Esophagus (tissue), 2 donors: ENCODE data around the gene FRAT1. TPM values are rescaled to one million over a fixed set of nuclear protein-coding genes. Genes with fewer than 3 reads are reported as not detected.
A peak's percentile ranks its signal among the peaks of the same experiment; 100 is the strongest.
"Not testable (repeated sequence)": the region's sequence is repeated elsewhere in the genome, so short reads cannot be mapped to it uniquely, and the experiment has no call there.

Source experiments
- H3K27ac ChIP-seq, 2 donors: one replicate each; pipeline ENCODE4 v1.5.1; 2013; ENCODE audit warnings: low read depth in 2 of 2, mild to moderate bottlenecking in 2 of 2, inconsistent platforms in 1 of 2, low read length in 1 of 2, moderate library complexity in 1 of 2
- H3K27me3 ChIP-seq, 2 donors: one replicate each; pipeline ENCODE4 v1.6.1; 2013; ENCODE audit warnings: low read length in 2 of 2, control low read depth in 1 of 2, mild to moderate bottlenecking in 1 of 2; ENCODE audit not compliant: insufficient read depth in 2 of 2, control insufficient read depth in 1 of 2
- H3K36me3 ChIP-seq, 2 donors: one replicate each; pipeline ENCODE4 v1.6.1; 2013; ENCODE audit warnings: low read length in 1 of 2; ENCODE audit not compliant: control insufficient read depth in 2 of 2, insufficient read depth in 2 of 2
- H3K4me1 ChIP-seq, 2 donors: one replicate each; pipeline ENCODE4 v1.6.1; 2013; ENCODE audit warnings: low read length in 1 of 2; ENCODE audit not compliant: control insufficient read depth in 2 of 2, insufficient read depth in 2 of 2
- H3K4me3 ChIP-seq, 2 donors: one replicate each; pipeline ENCODE4 v1.5.1; 2013; ENCODE audit warnings: low read length in 2 of 2, mild to moderate bottlenecking in 2 of 2, low read depth in 1 of 2, moderate library complexity in 1 of 2
- H3K9me3 ChIP-seq, 2 donors: one replicate each; pipeline ENCODE4 v1.6.1; 2013; ENCODE audit warnings: mild to moderate bottlenecking in 2 of 2, low read depth in 1 of 2, low read length in 1 of 2, moderate library complexity in 1 of 2; ENCODE audit not compliant: control insufficient read depth in 2 of 2, insufficient read depth in 1 of 2
- WGBS, 2 donors: extraction: QIAGEN DNeasy Blood & Tissue Kit; methylation state at CpG; one replicate each; pipeline ENCODE4 v1.1.7; 2013; 5-methylcytosine and 5-hydroxymethylcytosine counted together
- polyA plus RNA-seq, 2 donors: library from polyadenylated mRNA; stranded (reverse); fragments of 200-250 nt; gene quantifications; one replicate each; pipeline ENCODE4 v1.2.3, GENCODE V29; 2013
- donor health status: healthy with polysubstance abuse.
- donor health status: Bipolar disorder and iron deficiency.

The FRAT1 gene
- 1 to 10 TPM; 1.2 to 1.8 TPM for polyA plus RNA-seq

- peaks cover 7 to 13% of the 10 kb centered on the region in 2 donors for H3K4me1 ChIP-seq
- no peaks in the 10 kb centered on the region for H3K27me3 ChIP-seq
- no peaks in the 10 kb centered on the region for H3K36me3 ChIP-seq
Observed at GRCh38 chr10:97318772-97319651, at the start of gene FRAT1. FRAT1 (plus strand) TSS chr10:97319271; CDS start chr10:97319454, 183 bp downstream.

GRCh38 chr10:97270523-97271154 is 48.4 kb upstream of the FRAT1 start:
- Histone ChIP-seq H3K36me3 (no peaks in the 10 kb centered on the region), H3K4me3 (no peak overlapping the region), H3K27me3 (no peaks in the 10 kb centered on the region), H3K9me3 (no peaks in the 10 kb centered on the region), H3K27ac (no peak overlapping the region), H3K4me1 (no peaks in the 10 kb centered on the region)
- 74 to 76% methylated on average over 3 of the region's 3 CpGs for WGBS, 2 donors

More at GRCh38 chr10:97318772-97319651, at the start of gene FRAT1:
- peak within 1 kb of the TSS; percentile 97 to 99 for H3K27ac ChIP-seq
- H3K4me3 ChIP-seq: peak within 1 kb of the TSS; percentile 77 to 82
- 0 to 1% methylated on average over 65 to 79 of the region's 79 CpGs for WGBS, 2 donors
- H3K9me3 ChIP-seq: no peaks in the 10 kb centered on the region

DNA sequence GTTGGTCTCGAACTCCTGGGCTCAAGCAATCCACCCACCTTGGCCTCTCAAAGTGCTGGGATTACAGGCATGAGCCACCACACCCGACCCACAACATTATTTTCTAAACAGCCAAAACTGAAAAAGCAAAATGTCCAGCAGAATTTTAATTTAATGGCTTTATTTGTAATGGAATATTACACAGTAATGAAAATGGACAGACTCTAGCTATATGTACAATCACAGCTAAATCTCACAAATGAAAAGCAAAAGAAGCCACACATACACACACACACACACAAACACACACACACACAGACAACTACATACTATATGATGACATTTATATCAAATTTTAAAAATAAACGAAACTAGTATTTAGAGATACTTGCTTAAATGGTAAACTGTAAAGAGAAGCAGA is 45.4 kb upstream of the FRAT1 start:
- H3K36me3 ChIP-seq: no peaks in the 10 kb centered on the region
- H3K9me3 ChIP-seq: no peaks in the 10 kb centered on the region
- no peaks in the 10 kb centered on the region for H3K27me3 ChIP-seq
- H3K4me3 ChIP-seq: no peak overlapping the region
- H3K4me1 ChIP-seq: no peaks in the 10 kb centered on the region
- 96 to 98% methylated on average over 3 of the region's 3 CpGs for WGBS, 2 donors
- H3K27ac ChIP-seq: no peak overlapping the region

GRCh38 chr10:97274828-97275227 is 44.2 kb upstream of the FRAT1 start:
- 68 to 74% methylated on average over 3 of the region's 9 CpGs for WGBS, 2 donors
- Histone ChIP-seq H3K36me3 (no peaks in the 10 kb centered on the region), H3K4me3 (no peak overlapping the region), H3K27ac (no peak overlapping the region), H3K4me1 (no peaks in the 10 kb centered on the region), H3K27me3 (no peaks in the 10 kb centered on the region), H3K9me3 (no peaks in the 10 kb centered on the region)

GRCh38 chr10:97277551-97277950 is 41.5 kb upstream of the FRAT1 start:
- Histone ChIP-seq H3K9me3 (no peaks in the 10 kb centered on the region), H3K27ac (no peak overlapping the region), H3K36me3 (no peaks in the 10 kb centered on the region), H3K4me1 (no peaks in the 10 kb centered on the region), H3K4me3 (no peak overlapping the region), H3K27me3 (no peaks in the 10 kb centered on the region)
- 58 to 71% methylated on average over 1 of the region's 1 CpG for WGBS, 2 donors

DNA sequence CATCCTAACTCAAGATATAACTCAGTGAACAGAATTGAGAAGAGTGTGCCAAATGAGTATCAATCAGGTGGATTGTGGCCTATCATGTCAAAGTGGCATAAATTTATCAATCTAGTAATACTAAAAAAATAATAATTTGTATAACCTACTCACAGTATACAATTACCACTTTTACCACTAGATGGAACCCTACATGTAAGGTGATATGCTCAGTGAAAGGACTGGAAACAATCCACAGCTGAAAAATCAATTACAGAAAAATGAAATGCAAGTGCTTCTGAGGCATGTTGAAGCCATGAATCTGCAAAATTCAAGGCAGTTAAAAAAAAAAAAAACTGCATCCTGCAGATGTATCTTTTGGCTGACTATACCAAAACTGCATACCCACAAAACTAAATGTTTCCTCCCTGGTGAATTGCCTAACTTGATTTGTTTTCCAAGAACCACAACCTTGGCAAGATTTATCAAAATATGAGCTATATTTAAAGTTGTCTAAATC is 40.5 kb upstream of the FRAT1 start:
- H3K36me3 ChIP-seq: no peaks in the 10 kb centered on the region

DNA sequence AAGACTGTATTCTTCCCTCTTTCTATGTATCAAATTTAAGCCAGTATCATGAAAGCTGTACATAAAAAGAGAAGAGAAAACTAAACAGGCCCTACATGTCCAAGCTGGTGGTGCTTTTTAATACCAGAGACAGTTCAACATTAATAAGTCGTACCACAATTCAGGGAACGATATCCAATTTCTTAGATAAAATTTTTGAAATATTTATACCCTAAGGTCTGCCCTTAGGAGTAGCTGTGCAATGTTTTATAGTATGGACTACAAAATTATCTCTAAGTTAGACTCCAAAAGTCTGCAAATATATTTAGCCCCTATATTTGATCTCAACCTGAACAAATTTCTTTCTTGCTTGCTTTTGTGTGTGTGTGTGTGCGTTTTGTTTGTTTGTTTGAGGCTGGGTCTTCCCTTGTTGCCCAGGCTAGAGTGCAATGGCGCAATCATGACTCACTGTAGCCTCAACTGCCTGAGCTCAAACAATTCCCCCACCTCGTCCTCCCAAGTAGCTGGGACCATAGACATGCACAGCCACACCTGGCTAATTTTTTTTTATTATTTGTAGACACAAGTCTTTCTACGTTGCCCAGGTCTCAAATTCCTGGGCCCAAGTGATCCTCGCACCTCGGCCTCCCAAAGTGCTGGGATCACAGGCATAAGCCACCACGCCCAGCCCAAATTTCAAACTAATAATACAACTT is 39.8 kb upstream of the FRAT1 start:
- H3K4me3 ChIP-seq: no peak overlapping the region
- H3K4me1 ChIP-seq: no peaks in the 10 kb centered on the region
- no peak overlapping the region for H3K27ac ChIP-seq
- 77 to 82% methylated on average over 9 of the region's 9 CpGs for whole genome bisulfite sequencing, 2 donors
- no peaks in the 10 kb centered on the region for H3K9me3 ChIP-seq
- no peaks in the 10 kb centered on the region for H3K36me3 ChIP-seq
- H3K27me3 ChIP-seq: no peaks in the 10 kb centered on the region

More for the DNA sequence above, 40.5 kb upstream of the FRAT1 start:
- H3K9me3 ChIP-seq: no peaks in the 10 kb centered on the region
- H3K27ac ChIP-seq: no peak overlapping the region
- H3K4me1 ChIP-seq: no peaks in the 10 kb centered on the region
- H3K27me3 ChIP-seq: no peaks in the 10 kb centered on the region
- no peak overlapping the region for H3K4me3 ChIP-seq

DNA sequence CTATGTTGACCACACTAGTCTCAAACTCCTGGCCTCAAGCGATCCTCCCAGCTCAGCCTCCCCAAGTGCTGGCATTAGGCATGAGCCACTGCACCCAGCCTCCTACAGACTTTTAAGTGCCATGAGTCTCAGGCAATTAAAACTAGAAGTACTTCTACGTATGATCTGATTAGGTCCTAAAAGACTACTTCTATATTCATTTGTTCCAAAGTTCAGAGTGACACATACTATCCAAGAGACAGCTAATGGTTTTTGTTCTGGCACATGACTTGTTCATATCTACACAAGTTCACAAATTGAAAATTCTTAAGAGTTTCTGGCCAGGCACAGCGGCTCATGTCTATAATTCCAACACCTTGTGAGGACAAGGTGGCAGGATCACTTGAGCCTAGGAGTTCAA is 38.3 kb upstream of the FRAT1 start:
- WGBS, 2 donors: 79 to 94% methylated on average over 3 of the region's 3 CpGs
- no peak overlapping the region for H3K27ac ChIP-seq
- H3K27me3 ChIP-seq: no peaks in the 10 kb centered on the region
- no peaks in the 10 kb centered on the region for H3K36me3 ChIP-seq
- no peak overlapping the region for H3K4me3 ChIP-seq
- no peaks in the 10 kb centered on the region for H3K4me1 ChIP-seq
- no peaks in the 10 kb centered on the region for H3K9me3 ChIP-seq

GRCh38 chr10:97290076-97290475 is 29.0 kb upstream of the FRAT1 start:
- 94 to 95% methylated on average over 13 of the region's 13 CpGs for WGBS, 2 donors
- not testable (repeated sequence) for H3K9me3 ChIP-seq, H3K36me3 ChIP-seq, H3K27me3 ChIP-seq, H3K27ac ChIP-seq, H3K4me3 ChIP-seq, H3K4me1 ChIP-seq
